NB4 (cell line): ENCODE data around the gene FNDC1.
"Not testable (repeated sequence)": the region's sequence is repeated elsewhere in the genome, so short reads cannot be mapped to it uniquely, and the experiment has no call there.

Experiments used
- DNase-seq: peaks from one replicate; pipeline ENCODE4 v3.0.0; 2010; ENCODE audit warnings: low read depth
- H3K4me3 ChIP-seq: one replicate; pipeline ENCODE4 v1.5.1; 2011; ENCODE audit warnings: mild to moderate bottlenecking, low read depth, low read length, moderate library complexity
- MYC ChIP-seq: IDR thresholded peaks from 2 replicates; pipeline ENCODE4 v1.6.1; 2011; ENCODE audit warnings: low read depth, low read length
- POLR2A ChIP-seq: IDR thresholded peaks from 2 replicates; pipeline ENCODE4 v1.6.1; 2011; ENCODE audit warnings: mild to moderate bottlenecking; ENCODE audit not compliant: insufficient read length; ENCODE audit errors: extremely low read depth
- TF ChIP-seq, protein P1 (sequence below): IDR thresholded peaks from 2 replicates; pipeline ENCODE4 v1.6.1; 2011; ENCODE audit warnings: low read depth, low read length
- TF ChIP-seq, protein P2 (sequence below): IDR thresholded peaks from one replicate; pipeline ENCODE4 v1.5.1; 2012; ENCODE audit warnings: low read depth, low read length

FNDC1 gene

DNA sequence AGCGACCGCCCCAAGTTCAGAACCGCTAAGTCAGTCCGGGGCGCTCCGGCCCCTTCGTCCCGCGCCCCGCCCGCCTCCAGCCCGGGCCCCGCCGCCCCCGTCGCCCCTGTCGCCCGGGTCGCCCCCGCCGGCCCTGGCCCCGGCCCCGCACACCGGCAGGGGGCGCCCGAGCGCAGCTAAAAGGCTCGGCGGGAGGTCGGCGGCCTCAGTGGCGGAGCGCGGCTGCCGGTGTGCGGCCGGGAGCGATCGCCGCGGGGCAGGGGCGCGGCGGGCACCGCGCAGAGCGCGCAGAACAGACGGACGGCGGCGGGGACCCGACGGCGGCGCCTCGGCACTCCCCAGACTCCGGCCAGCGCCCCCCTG is at the start of gene FNDC1:
Gene FNDC1 (plus strand): TSS at position 208 of the 363 bp plus-strand sequence. CDS start 197 bp downstream, outside the sequence.
- peak; percentile 48 for DNase-seq
- H3K4me3 ChIP-seq, result no peak within 1 kb of the TSS

DNA sequence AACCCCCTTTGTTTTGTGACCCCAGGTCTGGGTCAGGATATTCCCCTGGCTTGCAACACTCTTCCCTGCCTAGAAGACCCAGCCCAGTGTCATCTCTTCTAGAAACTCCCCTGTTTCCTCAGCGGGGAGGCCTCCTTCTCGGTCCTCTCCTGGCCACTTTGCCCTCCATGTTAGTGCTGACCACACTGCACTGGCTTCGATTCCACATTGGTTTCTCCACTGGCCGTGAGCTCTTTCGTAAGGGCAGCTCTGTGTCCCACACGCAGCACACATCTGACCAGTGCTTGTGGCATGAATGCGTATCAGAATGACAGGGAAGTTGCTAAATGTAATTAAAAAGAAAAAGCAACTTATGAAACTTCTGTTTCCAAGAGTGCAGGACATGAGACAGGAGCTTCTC is 49.4 kb upstream of the FNDC1 start:
- no peak overlapping the region for H3K4me3 ChIP-seq
- DNase-seq, result peak; percentile 63
- no peak for TF ChIP-seq MYC
- TF ChIP-seq, protein P1, sequence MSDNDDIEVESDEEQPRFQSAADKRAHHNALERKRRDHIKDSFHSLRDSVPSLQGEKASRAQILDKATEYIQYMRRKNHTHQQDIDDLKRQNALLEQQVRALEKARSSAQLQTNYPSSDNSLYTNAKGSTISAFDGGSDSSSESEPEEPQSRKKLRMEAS, result no peak
- TF ChIP-seq, protein P2, sequence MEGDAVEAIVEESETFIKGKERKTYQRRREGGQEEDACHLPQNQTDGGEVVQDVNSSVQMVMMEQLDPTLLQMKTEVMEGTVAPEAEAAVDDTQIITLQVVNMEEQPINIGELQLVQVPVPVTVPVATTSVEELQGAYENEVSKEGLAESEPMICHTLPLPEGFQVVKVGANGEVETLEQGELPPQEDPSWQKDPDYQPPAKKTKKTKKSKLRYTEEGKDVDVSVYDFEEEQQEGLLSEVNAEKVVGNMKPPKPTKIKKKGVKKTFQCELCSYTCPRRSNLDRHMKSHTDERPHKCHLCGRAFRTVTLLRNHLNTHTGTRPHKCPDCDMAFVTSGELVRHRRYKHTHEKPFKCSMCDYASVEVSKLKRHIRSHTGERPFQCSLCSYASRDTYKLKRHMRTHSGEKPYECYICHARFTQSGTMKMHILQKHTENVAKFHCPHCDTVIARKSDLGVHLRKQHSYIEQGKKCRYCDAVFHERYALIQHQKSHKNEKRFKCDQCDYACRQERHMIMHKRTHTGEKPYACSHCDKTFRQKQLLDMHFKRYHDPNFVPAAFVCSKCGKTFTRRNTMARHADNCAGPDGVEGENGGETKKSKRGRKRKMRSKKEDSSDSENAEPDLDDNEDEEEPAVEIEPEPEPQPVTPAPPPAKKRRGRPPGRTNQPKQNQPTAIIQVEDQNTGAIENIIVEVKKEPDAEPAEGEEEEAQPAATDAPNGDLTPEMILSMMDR, result no peak
- no peak for TF ChIP-seq POLR2A

More for the DNA sequence above, at the start of gene FNDC1:
- TF ChIP-seq MYC (no peak), POLR2A (no peak)
- TF ChIP-seq, protein P2, result no peak
- TF ChIP-seq, protein P1, result no peak

DNA sequence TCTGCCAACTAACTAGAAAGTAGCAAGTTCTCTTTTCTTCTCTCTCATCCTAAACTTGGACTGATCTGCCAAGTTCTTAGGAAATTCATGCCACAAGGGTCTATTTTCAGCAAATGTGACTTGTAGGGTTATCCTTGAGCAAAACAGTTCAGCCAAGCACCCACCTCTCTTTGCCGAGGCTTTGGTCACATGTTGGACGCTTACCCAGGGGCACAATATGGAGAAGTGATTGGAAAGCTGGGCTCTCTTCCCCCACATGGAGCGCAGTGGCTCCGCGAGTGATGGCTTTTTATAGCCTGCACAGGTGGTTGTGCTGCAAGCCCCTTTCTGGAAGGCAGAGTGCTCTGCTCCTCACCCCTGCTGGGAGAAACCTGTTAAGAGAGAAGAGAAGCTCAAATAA is 47.7 kb upstream of the FNDC1 start:
- no peak for TF ChIP-seq MYC
- TF ChIP-seq, protein P2, result no peak
- TF ChIP-seq POLR2A, result no peak
- TF ChIP-seq, protein P1, result no peak
- no peak for DNase-seq
- no peak overlapping the region for H3K4me3 ChIP-seq

DNA sequence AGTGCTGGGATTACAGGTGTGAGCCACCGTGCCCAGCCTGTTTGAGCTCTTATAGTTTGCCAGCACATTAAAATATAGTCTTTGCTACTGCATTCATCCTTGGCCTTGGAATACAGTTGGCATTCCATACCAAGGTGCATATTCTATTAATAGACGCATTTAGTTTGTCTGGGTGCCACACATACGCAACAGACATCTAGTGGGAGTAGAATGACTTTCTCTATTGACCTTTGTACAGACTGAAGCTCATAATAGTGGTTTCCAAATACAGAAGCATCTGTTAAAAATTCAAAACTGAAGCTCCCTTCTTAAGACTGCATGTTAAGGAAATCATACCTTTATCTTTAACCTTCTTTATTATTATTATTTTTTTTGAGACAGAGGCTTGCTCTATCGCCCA is 46.7 kb upstream of the FNDC1 start:
- no peak for TF ChIP-seq MYC
- no peak overlapping the region for H3K4me3 ChIP-seq
- DNase-seq, result no peak

DNA sequence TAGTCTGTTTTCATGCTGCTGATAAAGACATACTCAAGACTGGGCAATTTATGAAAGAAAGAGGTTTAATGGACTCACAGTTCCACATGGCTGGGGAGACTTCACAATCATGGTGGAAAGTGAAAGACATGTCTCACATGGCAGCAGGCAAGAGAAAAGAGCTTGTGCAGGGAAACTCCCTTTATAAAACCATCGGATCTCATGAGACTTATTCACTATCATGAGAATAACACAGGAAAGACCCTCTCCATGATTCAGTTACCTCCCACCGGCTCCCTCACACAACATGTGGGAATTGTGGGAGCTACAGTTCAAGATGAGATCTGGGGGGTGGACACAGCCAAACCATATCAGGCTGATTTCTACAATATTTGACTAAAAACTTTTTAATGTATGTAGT is 45.4 kb upstream of the FNDC1 start:
- DNase-seq, H3K4me3 ChIP-seq: not testable (repeated sequence)

DNA sequence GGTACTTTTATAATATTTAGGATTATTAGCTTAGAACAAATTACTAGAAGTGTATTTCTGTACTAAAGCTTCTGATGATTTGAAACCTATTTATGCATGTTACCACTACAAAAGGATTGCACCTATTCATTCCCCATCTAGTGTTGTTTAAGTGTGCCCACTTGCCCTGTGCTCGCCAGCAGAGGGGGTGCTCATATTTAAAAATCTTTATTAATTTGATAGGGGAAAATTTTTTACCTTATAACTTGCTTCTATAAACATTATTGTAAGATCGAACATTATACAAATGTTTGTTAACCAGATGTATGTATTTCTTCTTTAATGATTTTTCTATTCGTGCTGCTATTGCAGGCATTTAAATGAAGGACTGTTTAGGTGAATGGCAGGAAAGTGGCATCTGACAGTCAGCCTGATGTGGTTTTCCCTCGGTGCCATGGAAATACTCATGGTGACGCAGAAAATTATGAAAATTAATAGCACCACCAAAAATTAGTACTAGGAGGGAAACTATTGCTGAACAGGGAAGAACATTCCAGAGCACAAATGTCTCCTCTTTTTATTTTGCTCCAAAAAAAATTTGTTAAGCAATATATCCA is 44.1 kb upstream of the FNDC1 start:
- H3K4me3 ChIP-seq, result no peak overlapping the region
- DNase-seq, result no peak
- TF ChIP-seq, protein P2, result peak; percentile 41
- no peak for TF ChIP-seq POLR2A
- TF ChIP-seq MYC, result no peak
- TF ChIP-seq, protein P1, result no peak

DNA sequence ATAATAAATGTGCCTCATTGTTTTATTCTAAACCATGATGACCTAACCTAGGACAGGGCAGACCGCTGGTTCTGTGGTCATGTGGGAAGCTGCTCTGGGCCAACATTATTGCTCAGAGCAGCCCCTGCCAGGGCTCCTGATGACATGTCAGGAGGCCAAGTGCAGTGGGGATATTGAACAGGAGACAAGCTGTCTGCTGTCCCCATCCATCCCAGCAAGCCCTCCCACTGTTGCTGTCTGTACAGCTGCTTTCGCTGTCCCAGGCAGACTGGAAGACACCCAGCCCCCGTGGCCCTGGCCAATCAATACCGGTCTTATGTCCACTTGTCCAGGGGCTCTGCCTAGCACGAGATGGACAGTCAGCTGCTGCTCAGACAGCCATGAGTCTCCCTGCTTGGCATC is 43.2 kb upstream of the FNDC1 start:
- TF ChIP-seq, protein P1, result no peak
- no peak for TF ChIP-seq MYC
- TF ChIP-seq, protein P2, result no peak
- TF ChIP-seq POLR2A, result no peak
- DNase-seq, result no peak
- no peak overlapping the region for H3K4me3 ChIP-seq
